SIG-M5 (cell line): ENCODE results near the gene ANO3.

Experiments
- DNase-seq: peaks from one replicate; lab custom pipeline; 2025; lab: John Stamatoyannopoulos, UW

Gene ANO3

GRCh38 chr11:26493616-26494015 is 161.7 kb downstream of the ANO3 start:
- DNase-seq: no peak

DNA sequence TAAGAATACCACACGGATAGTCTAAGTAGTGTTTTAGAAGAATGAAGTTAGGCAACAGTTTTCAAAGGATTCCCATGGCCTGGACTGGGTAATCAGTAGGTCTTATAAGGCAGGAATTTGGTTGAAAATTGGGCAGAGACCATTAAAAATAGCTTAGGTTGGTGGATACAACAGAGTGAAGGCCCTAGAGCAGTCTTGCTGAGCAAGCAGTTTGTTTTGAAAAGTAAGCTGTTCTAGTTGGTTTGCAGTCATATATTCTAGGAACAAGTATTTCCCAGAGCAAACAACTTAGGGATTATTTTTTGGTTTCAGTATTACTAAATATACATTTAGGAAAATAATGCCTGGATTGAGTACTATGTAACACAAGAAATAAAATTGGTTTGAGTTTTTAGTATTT is 175.3 kb downstream of the ANO3 start:
- DNase-seq: no peak

DNA sequence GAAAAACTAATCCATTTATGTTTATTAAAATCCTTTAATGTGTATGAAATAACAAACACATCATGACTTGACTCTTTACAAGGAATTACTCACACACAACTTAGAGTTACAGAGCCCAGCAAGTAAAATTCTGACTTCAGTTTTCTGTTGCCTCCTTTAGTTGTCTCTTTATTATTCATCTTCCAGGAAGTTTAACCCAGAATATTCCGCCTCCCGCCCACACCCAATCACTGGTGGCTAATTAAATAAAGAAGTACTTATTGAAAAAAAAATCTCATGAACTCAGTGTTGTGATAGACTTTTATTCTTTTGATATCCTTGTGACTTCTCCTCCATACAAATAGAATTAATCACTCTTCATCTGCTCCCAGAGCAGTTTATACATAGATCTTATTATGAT is 178.2 kb downstream of the ANO3 start:
- DNase-seq: no peak

DNA sequence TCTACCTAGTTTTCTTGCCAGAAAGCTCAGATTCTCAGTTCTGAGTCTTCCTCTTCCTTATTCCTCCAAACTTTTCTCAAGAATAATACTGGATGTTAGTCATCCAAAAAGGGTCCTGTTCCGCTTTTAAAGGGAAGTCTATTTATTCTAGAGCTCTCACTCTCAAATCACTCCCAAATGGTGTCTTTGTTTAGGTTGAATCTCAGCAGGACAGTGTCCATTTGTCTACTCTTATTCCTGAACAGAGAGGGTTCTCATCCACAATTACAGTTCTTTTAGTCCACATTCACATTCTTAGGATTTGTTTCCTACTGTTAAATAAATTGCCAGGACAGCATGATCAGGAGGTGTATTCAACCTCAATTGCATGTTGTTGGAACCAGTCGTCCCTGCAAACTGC is 178.8 kb downstream of the ANO3 start:
- DNase-seq: no peak

- no peak for DNase-seq
Measured at GRCh38 chr11:26512196-26512595, 180.3 kb downstream of the ANO3 start.

DNA sequence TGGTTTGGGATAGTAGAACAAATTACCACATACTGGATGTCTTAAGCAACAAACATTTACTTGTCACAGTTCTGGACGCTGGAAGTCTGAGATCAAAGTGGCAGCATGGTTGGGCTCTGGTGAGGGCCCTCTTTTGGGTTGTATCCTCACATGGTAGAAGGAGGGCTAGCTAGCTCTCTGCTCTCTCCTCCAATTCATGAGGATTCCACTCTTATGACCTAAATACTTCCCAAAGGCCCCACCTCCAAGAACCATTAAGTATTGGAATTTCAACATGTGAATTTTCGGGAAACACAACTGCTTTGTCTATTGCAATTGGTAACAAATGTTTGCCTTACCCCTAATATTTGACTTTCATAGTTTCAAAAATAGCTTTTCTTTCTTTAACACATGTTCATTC is 187.5 kb downstream of the ANO3 start:
- no peak for DNase-seq

DNA sequence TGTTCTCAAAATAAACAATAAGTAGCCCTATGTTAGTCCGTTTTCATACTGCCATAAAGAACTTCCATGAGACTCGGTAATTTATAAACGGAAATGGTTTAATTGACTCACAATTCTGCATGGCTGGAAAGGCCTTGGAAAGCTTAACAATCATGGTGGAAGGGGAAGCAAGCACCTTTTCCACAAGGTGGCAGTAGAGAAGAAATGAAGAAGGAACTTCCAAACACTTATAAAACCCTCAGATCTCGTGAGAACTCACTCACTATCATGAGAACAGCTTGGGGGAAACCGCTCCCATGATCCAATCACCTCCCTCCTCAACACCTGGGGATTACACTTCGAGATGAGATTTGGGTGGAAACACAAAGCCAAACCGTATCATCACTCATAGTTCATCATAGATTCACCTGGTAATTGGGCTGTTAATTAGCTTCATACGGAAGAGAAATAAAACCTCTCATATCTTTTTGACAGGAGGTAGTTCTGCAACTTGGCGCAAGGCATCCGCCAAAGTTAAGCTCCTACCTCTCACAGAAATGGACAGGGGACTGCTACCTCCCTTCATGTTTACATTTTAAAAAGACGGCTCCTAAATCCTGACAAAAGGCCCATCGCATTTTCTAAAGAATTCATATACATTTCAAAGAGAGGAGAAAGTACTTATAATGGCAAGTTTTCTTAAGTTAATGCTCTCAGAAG is 191.1 kb downstream of the ANO3 start:
- no peak for DNase-seq

DNA sequence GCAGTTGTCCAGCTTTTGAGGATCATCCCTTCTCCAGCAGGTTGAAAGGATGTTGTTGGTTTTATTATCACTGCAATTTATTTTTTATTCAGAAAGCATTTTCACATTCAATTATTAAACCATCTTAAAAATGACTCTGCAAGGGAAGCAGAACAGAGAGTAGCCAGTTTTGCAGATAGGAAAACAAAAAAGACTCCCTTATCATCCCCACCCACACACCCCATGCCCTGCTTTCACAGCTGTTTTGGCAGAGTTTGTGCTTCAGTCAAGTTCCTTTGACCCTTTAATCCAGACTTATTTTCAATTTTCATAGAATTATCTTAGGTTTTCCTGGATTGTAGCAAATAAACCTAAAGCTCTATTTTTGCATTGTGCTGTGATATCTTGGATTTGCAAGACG is 195.8 kb downstream of the ANO3 start:
- DNase-seq: no peak

GRCh38 chr11:26537341-26537740 is 205.4 kb downstream of the ANO3 start:
- no peak for DNase-seq

- no peak for DNase-seq
Measured at GRCh38 chr11:26539517-26539916, 207.6 kb downstream of the ANO3 start.

DNA sequence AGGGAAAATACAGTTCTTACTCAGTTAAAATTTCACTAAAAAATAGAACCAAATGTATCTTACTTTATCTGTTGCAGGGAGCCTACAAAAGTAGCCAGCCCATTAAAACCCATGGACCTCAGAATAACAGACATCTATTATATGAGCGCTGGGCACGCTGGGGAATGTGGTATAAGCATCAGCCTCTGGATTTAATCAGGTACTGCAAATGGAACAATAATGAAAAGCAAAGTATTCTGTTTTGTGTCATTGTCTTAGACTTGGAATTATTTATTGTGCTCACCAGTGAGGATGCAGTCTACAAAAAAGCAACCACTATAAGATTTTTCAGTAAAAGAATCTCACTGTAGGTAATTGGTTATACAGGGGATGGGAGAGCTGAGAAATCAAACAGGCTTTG is 209.9 kb downstream of the ANO3 start:
- DNase-seq: no peak

DNA sequence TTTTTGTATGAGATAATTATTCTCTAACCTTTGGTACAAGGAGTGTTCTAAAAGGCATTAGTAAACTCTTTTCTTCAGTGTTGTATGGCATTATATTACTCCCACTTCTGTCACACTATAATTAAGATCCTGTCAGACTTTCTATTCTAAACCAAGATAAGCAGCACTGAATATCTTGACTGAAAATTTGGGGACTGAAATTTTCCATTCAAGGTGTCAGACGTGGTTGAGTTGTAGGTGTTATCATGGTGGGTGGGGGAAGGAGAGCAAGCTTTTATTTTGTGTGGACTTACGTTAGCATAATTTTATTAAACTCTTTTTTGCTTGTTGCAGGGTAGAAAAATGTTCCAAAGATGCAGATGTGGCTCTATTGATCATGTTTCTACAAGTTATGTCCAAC is 217.2 kb downstream of the ANO3 start:
- no peak for DNase-seq

DNA sequence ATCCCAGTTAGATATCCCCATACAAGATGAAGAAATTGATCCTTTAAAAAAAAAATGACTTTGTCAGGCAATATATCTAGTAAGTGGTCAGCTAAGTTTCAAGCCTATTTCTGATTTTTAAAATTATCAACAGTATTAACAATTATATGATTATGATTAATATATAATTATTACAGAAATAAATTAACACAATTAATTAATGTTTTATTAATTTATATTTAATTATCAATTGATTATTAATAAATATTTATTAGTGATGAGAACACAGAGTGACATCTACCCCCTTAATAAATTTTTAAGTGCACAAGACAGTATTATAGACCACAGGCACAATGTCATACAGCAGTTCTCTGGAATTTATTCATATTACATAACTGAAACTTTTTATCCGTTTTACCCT is 218.1 kb downstream of the ANO3 start:
- DNase-seq: no peak

DNA sequence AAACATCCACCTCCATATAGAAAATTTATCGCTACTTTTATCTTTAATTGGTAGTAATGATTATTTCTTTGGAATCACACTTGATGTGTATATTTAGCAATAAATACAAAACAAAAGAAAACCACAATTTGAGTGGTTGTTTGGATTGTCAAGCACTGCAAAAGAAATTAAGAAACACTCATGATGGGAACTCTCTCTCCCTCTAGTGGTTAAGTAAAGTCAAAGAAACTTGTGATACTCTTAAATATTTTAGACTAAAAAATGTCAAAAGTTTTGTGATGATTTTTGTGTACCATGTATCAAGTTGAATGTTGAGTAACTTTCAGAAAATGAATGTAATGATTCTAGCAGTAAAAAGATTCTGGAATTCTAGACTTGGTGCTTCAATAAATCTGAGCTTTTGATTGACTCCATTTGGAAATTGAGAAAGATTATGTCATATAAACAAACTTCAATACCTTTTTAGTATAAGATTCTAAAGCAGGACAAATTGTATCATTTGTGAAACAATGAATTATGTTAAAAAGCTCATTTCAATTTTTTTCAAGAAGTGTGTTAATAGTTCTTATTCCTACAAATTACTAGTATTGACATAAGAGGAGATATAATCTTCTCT is 219.4 kb downstream of the ANO3 start:
- DNase-seq: no peak

DNA sequence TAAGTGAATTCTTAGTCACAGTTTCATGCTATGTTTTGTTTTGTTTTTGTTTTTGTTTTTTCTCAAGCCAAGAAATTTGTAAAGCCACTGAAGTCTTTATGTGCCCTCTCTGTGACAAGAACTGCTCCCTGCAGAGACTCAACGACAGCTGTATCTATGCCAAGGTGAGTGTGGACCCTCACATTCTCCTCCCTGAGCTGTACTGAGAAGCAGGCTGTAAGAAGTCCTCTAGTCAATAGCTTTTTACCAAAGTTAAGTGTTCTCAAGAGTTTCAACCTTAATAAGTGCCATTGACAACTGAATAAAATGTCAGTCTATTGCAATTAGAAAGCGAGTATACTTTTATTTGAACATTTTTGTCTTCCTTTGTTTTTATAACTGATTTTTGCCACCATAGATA is 221.3 kb downstream of the ANO3 start:
- DNase-seq: no peak

DNA sequence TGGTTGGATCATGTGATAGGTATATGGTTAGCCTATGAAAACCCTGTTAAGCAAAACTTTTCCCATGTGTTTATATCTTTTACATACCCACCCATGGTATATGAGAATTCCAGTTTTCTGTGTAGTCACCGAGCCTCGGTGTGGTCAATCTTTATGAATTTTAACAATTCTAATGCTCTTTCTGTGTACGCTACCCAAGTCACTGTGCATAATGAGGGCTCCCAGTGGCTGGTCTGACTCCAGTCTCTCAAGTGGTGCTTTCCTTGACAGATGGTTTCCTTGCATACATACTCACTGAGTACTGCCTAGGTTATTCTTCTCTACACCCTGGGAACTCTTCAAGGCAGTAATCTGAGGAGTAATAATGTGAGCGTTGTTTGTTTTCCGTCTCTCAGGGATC is 222.5 kb downstream of the ANO3 start:
- no peak for DNase-seq

DNA sequence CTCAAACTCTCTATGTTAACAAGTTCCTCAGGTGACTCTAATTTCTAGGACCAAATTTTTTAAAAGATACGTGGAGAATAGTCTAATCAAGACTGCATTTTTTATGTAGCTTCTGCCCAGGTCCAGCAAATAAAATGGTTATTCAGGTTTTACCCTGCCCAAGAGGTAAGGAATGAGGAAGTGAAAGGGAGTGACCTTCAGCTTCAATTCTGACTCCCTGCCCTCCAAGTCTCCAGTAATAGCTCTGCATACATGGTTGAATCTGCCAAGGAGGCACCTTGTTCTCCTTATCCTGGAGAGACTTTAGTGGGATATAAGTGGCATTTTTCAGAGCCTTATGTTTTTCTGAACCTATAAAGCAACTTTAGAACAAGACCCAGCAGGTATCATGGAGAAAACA is 224.7 kb downstream of the ANO3 start:
- DNase-seq: no peak

DNA sequence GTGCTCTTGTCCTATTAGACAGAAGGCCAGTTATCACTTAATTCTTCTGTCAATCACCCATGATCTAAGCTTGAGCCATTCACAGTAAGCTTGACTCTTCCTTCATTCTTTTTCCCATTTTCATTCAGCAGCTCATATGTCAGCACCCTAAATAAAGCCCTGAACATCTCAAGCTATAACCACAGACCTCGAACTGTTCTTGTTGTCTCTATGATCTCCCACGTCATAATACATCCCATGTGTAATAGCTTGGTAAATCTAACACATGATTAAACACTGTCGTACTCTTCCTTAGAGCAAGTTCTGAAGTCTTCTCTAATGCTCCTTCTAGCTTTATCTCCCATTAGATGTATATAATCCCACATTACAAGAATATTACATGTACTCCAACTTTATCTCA is 225.7 kb downstream of the ANO3 start:
- DNase-seq: no peak

- DNase-seq: no peak
Measured at GRCh38 chr11:26558190-26558589, 226.3 kb downstream of the ANO3 start.

- DNase-seq: no peak
Measured at GRCh38 chr11:26569646-26570045, 237.7 kb downstream of the ANO3 start.

- DNase-seq: no peak
Measured at GRCh38 chr11:26571861-26572654, 240.1 kb downstream of the ANO3 start, which contains the start of gene MUC15. Gene MUC15 (minus strand): TSS chr11:26572263. CDS start chr11:26567094, 5,169 bp downstream.

DNA sequence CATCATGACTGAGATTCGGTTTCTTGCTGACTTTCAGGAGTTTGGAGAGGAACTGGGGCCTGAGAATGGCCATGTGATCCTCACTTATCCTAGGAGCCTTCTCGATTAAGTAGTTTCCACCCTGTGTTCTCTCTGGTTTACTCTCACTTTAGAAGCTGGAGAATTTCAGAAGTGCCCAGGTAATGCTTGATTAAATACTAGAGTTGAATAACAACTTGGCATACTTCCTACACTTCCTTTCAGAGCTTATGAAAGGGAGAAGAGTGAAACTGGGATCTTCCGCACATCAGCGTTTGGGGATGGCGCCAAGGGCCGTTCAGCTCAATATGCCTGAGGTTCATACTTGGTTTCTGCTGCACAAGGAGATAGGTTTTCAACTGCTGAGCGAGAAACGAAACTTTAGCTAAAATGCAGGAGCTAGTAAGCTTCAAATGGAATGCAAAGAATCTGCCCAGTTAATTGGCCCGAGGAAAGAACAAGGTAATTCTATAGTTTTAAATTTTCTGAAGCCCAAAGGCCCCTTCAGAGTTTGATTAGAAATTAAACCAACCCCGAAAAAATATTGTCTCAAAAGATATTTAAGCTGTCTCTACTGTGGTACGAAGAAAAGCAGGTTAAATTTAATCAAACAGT is 241.0 kb downstream of the ANO3 start:
- DNase-seq: no peak

DNA sequence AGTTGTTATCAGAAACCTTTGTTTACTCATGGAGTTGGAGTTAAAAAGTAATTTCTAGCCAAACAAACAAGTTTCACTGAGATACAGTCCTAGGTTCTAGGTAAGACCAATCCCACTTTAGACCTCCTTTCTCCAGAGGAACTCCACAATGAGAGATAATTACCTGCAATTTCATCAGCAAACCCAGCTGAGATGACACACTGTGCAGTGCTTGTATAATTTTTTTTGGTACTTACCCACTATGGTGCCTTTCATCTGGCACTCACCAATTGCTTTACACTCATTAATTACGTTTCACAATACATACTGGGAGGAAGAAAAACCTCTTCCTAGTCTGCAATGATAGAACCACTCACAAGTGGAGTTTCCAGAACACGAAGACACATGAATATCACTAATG is 242.0 kb downstream of the ANO3 start:
- no peak for DNase-seq
